GM21576 (cell line): ENCODE measurements around the gene CHAT.
"Not testable (repeated sequence)": the region's sequence is repeated elsewhere in the genome, so short reads cannot be mapped to it uniquely, and the experiment has no call there.

Experiments
- ATAC-seq: cut with Tn5 transposase; IDR thresholded peaks from one replicate; pipeline ENCODE4 v1.9.1; 2021; ENCODE audit warnings: mild to moderate bottlenecking, moderate library complexity; ENCODE audit not compliant: unreplicated experiment

The CHAT gene

DNA sequence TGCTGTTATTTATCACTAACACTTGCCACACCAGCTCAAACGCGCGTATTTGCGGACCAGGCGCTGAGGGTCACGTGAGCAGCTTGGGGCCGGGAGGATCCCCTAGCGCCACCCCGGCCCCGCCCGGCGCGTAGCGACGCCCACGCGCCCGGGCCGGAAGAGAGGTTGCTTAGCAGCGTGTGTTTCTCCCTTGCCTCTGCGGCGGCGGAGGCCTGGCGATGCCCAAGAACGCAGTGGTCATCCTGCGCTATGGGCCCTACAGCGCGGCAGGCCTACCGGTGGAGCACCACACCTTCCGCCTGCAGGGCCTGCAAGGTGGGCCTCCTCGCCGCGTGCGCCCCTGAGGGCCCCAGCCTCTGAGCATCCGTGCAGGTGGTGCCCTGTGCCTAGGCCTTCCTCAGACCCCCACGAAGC is 65.7 kb downstream of the CHAT start, which contains the start of gene C10orf53:
C10orf53 (plus strand) TSS at position 172 of the 414 bp plus-strand sequence; CDS start at position 219, 47 bp downstream.
- ATAC-seq = no peak

DNA sequence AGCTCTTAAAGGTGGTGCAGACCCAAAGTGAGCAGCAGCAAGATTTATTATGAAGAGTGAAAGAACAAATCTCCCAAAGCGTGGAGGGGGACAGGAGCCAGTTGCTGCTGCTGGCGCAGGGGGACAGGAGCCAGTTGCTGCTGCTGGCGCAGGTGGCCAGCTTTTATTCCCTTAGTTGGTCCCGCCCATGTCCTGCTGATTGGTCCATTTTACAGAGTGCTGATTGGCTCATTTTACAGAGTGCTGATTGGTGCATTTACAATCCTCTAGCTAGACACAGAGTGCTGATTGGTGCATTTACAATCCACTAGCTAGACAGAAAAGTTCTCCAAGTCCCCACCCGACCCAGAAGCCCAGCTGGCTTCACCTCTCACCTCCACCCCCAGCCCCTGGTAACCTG is 68.6 kb downstream of the CHAT start:
- not testable (repeated sequence) for ATAC-seq

DNA sequence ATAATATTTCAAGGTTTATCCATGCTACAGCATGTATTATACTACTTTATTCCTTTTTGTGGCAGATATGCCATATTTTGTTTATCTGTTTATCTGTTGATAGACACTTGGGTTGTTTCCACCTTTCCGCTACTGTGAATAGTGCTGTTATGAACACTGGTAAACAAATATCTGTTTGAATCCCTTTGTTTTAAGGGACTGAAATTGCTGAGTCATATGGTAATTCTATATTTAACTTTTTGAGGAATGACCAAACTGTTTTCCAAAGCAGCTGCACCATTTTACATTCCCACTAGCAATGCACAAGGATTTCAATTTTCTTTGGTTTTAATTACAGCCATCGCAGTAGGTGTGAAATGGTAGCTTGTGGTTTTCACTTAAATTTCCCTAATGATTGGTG is 69.0 kb downstream of the CHAT start:
- ATAC-seq = no peak

DNA sequence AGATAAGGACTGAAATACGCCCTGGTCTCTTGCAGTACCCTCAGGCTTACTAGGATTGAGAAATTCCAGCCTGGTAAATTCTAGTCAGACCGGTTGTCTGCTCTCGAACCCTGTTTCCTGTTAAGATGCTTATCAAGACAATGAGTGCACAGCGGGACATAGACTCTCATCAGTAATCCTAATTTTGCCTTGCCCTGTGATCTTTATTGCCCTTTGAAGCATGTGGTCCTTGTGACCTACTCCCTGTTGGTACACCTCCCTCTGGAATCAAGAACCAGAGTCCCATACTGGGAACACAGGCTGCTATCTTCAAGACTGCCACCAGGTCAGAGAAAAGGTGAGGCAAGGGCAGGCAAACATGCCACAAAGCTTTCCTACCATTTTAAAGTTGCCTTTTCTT is 72.8 kb downstream of the CHAT start:
- no peak for ATAC-seq

DNA sequence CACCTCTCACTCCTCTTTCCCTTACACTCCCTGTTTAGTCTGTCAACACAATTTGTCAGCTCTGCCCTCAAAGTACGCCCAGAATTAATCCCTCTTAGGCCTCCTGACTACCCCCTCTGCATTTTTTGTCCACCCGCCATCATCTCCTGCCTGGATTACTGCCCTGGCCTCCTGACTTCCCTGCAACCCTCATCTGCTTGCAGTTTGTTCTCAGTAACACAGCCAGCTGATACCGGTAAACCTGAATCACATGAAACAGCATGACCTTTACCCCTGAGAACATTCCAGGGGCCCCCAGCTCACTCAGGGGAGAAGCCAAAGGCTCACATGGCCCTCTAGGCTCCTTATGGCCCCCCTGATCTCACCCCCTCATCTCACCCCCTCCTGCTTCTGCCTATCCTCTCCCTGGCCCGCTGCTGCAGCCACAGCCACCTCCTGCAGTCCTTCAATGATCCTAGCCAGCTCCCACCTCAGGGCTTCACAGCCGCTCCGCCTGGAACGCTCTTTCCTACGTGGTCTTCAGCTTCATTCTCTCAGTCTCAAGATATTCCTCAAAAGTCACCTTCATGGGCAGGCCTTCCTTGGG is 74.5 kb downstream of the CHAT start:
- ATAC-seq = no peak

DNA sequence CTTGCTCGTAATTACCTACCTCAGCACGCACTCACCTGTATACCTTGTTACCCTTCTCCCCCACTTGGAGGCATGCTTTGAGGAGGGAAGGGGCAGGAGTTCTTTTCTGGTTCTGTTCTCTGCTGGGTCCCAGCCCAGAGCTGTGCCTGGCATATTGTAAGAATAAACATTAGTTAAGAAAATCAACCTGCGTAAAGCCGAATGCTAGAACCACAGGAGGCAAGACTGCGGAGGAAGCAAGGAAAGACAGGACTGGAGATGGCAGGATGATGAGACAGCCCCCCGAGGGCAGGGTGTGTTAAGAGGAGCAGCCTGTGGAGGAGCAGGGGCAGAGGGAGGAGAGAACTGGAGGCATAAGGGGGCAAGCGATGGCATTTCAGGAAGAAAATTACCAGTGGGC is 75.1 kb downstream of the CHAT start:
- no peak for ATAC-seq

DNA sequence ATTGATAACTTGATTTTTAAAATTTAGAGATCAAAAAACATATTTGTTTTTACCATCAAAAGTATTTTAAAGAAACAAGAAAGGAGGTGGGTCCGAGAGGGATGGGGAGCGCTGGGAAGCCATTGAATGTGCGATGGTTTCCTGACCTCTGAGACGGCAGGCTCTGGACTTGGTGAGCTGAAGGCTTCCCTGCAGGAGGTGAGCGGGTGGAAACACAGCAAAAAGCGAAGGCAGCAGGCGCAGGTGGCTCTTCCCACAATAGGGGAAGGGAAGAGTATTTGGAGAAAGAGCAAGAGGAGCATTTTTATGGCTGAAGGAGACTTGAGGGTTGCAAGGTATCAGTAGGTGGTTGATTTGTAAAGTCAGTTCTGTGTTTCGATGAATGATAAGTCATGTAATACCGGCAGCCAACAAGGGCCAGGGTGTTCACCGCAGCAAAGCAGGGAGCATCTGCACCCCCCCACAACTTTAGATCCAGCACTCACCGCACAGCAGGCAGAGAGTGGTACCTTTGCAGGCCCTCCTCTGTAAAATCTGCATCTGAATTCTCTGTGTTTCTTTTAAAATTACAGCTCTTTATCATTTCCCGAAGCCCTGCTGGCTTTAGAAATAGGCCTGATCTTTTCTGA is 76.2 kb downstream of the CHAT start:
- no peak for ATAC-seq

DNA sequence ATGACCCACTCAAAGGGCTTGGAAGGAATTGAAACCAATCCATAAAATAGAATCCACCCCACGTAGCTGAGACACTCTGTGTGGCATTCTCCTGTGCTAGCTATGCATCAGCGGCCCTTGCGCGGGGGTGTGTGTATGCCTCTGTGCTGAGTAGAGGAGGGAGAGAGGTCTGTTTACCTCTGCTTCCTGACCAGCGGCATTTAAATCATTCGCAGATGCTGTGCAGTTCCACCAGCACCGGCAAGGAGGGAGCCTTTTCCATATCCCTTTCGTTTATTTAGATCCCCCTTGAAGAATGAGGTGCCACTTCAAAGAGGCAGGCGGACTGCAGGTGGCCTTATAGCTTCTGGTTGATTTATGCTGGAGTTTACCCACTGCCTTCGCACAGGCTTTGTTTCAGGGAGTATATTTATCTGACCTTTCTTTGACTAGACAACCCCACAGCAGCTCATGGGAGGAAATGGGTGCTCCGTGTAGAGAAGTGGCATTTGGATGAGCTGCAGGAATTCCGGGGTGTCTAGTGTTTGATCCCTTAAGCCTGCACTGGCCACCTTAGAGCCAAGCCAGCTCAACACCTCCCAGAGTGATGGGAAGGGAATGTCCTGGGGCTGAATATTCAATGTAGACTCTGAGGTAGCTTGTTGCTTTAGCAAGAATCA is 77.0 kb downstream of the CHAT start:
- ATAC-seq = no peak

DNA sequence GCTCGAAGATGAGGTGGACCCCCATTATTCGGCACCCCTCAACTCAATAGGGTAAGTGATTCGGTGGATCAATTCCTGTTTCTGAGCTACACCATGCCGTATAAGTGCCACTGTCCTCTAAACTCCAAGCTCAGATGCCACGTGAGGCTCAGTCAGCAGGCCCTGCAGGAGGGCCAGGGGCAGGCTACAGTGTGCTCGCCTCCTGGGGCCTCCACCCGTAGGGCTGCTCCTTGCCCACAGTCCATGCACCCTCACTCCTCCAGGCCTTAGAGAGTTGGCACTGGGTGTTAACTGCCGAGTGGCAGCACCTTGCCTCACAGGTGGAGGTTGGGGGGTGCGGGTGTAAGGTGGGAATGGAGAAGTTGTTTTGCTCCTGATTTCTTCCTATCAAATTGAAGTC is 77.8 kb downstream of the CHAT start:
- ATAC-seq = no peak

DNA sequence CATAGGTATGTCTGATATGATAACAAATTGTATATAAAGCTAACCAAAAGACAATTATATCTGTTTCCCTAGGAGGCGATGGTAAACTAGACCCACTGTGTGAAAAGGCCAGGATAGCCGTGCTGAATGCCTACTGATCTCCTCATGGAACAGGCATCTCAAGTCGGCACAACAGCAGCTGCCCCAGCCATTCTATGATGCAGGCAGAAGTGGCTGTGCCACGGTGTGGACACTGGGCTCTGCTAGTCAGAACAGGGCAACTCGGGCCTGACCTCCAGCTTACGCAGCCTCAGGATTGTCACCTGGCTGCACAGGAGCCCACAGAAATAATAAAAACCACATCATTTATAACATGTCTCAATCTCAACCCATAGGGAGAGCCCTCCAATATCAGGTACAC is 80.6 kb downstream of the CHAT start:
- ATAC-seq = no peak

DNA sequence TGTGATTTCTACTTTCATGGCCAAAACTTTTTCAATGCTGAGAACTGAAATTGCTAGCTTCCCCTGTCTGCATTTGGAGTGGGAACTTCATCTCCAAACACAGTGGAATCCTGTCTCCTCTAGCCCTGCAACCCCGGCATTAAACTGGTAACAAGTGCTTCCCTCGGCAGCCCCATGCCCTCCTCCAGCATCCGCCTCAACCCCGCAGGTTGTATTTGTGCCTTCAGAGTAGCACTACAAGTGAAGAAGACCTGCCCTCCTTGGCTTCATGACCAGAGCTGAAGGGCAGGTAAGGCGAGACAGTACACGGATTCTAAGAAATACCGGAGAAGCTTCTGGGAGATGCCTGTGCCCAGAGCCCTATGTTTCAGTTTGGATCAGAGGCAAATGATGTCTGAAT is 82.5 kb downstream of the CHAT start:
- no peak for ATAC-seq

DNA sequence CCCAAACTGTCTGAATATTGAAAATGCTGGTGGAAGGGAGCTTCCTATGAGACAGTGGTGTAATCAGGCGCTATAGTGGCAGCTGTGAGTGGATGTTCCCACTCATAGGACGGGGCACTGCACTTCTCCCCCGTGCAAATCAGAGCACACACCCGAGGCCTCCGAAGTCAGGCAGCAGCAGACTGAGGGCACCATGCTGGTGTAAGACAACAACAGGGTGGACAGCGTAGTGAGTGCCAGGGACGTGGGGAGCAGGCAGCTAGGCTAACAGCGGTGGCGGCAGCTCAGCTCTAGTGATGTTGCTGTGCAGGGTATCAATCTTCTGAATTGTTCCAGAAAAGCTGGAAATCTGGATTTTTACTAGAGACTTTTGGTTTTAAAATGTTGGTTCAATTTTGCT is 84.8 kb downstream of the CHAT start:
- no peak for ATAC-seq

DNA sequence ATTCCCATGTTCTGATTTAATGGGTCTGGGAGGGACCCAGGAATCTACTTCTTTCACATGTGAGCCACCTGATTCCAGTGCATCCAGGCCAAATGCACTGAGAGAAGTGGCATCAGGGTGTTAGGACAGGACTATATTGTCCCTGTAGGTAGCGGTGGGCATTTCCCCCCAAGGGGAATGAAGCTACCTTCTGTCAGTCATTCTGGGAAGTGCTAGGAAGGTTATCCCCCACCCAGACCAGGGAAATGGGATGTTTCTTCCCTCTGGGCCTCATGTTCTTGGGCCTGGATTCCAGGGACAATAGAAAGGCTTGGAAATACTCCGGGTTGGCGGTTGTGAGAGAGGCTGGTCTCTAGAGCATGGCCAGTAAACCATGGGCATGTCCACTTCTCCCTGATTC is 86.4 kb downstream of the CHAT start:
- no peak for ATAC-seq

DNA sequence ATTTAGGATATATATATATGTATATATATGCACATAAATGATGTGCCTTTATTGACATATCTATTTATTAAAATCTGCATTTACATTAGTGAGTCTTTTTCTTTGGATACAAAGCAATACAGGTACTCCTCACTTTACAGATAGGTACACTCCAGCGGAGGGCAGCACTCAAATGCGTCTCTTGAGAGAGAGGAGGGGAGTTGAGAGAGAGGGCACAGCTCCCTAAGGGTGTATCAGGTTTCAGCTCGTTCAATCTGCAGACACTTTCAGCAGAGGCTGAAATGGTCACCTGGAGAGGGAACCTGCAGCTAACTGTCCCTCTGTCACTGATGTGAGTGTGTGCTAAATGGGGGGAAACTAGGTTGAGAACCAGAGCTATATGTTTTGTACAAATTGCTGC is 87.2 kb downstream of the CHAT start:
- ATAC-seq = no peak

DNA sequence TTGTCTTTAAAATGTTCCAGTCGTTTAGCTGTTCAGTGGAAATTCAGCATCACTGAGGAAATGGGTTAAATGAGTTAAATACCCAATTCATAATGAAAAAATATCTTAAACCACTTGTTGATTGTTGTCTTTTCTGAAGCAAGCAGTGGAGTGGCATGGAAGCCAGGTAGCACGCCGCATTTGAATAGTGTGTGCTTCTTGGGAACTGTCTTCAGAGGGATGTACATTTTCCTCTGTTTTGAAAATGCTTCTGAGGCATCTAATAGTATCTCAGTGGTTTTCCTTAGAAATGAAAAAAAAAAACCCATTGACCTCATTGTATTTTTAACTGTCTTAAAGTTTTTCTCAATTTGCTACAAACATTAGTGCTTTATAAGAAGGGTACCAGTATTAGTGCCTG is 93.7 kb downstream of the CHAT start:
- ATAC-seq = no peak

DNA sequence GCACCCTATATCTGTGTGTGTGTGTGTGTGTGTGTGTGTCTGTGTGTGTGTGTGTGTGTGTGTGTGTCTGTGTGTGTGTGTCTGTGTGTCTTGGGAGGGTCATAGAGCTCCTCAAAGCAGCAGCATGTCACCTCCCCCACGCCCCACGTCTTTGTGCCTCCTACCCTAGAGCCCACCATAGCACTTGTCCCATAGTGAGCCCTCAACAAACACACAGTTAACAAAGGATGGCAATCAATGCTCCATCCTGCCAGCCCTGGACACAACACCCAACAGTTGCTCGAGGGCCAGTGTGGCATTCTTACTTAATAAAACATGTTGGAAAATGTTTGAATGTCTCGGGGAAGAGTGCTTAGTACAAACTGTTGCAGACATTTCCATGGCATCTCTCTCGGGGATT is 96.1 kb downstream of the CHAT start:
- no peak for ATAC-seq

DNA sequence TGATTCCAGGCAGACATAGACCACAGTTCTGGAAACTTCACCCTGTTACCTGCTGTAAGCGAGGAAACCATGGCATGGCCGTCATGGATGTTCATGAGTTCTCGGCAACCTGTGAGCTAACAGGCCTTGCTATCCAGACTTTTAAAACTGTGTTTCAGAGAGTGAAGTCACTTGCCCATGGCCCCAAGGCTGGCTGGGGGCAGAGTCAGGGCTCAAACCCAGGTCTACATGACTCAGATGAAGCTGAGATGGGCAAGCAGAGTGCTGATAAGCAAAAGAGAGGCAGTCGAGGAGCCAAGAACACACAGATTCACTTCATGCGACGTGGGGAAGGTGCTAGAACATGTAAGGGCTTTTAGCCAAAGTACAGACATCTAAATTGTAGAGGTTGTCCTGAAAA is 97.1 kb downstream of the CHAT start:
- no peak for ATAC-seq

DNA sequence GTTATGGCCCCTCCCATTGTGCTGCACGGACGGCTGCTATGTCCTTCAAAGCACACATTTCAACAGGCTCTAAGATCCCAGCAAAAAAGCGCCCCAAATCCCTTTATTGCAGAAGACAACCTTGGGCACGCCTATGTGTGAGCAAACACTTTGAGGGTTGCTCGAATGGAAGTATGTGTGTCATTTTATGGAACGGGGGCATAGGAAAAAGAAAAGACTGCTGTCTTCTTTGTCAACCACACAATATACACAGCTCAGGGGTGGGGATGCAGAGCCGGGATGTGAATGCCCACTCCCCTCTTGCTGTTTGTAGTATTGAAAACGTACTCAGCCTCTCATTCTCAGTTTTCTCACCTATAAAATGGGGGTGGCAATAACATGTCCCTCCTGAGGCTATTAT is 97.6 kb downstream of the CHAT start:
- ATAC-seq = no peak

DNA sequence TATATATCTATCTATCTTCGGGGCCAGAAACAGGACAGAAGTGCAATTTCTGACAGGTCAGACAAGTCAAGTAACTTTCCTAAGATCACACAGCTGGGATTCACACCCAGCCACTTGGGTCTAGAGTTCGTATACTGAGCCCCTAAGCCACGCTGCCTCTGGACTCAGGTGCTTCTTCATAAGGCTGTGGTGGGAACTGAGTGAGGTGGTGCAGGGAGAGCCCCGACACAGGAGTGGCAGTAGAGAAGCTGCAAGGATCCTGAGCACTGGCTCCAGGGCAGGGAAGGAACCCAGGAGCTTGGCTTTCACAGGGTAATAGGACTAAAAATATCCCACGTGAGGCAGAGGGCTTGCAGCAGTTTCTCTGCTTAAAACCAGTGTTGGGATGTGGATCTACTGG is 99.4 kb downstream of the CHAT start:
- no peak for ATAC-seq
